Measurements from ENCODE around the gene NPC1L1.

Gene NPC1L1

GRCh38 chr7:44537442-44537841 is 3.7 kb downstream of the NPC1L1 start:
- DNase-seq, result no peak

GRCh38 chr7:44536090-44536489 is 5.0 kb downstream of the NPC1L1 start:
- DNase-seq, result no peak

GRCh38 chr7:44535348-44536064 is 5.6 kb downstream of the NPC1L1 start:
- no peak for DNase-seq

- peak; percentile 35 for DNase-seq
These were observed 6.6 kb downstream of the NPC1L1 start for GRCh38 chr7:44534501-44534900.

GRCh38 chr7:44534087-44534486 is 7.0 kb downstream of the NPC1L1 start:
- no peak for DNase-seq

- no peak for DNase-seq
These were observed 7.7 kb downstream of the NPC1L1 start for GRCh38 chr7:44533301-44534055.

DNA sequence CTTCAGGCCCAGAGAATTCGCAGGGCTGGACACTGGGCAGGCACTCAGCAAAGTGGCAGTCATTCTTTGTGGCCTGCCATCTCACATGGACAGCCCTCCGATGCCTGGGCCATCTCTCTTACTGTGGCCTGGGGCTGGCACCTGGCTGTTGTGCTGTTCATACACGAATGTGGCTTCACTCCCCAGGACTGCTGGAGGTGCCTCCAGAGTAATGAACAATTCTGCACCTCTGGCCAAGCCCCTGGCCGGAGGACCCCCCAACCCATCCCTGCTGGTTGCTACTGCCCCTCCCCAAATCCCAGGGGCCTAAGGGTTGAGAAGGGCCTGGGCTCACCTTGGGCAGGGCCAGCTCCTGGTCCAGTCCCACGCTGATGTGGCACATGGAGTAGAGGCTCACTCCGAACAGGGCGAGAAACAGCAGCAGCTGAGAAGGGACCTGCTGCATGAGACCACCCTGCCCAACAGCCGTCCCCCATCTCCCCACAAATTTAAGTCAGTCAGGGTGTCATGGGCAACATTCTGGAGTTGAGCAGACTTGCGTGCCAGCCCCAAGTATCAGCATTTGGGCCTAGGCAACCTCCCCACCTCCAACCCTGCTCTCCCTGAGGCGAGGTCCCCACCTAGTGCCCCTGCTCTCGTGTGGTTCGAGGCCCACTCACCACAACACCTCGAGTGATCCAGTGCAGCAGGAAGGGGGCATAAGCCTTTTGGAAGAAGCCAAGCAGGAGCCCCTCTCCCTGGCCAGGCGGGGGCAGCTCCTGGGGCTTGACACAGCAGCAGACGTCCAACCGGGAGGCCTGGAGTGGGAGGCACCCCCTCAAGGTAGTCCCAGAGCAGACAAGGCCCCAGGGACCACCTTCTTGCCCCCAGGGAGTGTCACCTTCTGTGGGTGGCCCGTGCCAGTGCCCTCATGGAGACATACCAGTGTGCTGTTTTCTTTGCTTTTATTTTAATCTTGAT is 9.4 kb downstream of the NPC1L1 start:
- no peak for DNase-seq

DNA sequence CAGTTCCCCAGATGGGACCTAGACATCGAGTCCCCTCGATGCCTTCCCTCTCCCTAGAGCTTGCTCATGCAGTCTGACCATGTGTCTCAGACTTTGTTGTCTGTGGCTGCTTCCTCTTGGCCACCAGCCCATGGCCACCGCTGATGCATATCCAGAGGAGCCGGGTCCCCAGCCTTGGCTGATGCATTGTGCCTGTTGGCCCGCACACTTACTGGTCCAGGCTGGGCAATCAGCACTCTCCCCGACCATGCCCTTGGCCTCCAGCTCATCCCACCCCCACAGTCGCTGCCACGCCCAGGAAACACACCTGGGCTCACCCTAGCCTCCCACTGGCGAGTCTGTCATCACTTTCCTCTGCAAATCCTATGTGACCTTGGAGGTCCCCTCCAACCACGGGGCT is 10.1 kb downstream of the NPC1L1 start:
- DNase-seq, result no peak

DNA sequence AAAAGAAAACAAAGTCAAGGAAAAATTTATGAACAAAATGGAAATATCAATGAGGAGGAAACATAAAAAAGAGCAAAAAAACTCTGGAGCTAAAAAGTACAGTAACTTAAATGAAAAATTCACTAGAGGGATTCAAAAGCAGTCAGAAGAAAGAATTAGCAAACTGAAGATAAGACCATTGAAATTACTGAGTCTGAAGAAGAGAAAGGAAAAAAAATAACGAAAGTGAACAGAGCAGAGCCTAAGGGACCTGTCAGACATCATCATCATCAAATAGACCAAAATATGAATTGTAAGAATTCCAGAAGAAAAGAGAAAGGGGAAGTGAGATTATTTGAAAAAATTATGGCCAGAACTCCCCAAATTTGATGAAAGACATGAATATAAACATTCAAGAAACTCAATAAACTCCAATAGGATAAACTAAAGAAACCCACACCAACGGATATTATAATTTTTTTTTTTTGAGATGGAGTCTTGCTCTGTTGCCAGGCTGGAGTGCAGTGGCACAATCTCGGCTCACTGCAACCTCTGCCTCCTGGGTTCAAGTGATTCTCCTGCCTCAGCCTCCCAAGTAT is 16.2 kb downstream of the NPC1L1 start:
- DNase-seq, result no peak

GRCh38 chr7:44522315-44522714 is 18.8 kb downstream of the NPC1L1 start:
- no peak for DNase-seq

GRCh38 chr7:44521347-44522095 is 19.6 kb downstream of the NPC1L1 start:
- DNase-seq, result no peak

- DNase-seq, result no peak
These were observed 20.6 kb downstream of the NPC1L1 start for GRCh38 chr7:44520574-44520973.

DNA sequence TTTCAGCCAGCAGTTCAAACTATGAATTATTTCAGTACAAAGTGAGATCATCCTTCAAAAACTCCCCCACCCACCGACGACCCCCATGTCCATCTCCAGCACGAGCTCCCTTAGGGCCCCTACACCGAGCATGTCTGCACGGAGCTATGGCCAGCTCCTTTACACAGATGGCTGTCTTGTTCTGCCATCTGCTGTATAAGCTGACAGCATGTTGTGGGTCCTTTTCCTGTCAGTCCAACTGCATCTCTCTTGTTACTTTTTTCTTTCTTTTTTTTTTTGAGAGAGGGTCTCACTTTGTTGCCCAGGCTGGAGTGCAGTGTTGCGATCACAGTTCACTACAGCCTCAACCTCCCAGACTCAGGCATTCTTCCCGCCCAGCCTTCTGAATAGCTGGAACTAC is 21.6 kb downstream of the NPC1L1 start:
- no peak for DNase-seq

DNA sequence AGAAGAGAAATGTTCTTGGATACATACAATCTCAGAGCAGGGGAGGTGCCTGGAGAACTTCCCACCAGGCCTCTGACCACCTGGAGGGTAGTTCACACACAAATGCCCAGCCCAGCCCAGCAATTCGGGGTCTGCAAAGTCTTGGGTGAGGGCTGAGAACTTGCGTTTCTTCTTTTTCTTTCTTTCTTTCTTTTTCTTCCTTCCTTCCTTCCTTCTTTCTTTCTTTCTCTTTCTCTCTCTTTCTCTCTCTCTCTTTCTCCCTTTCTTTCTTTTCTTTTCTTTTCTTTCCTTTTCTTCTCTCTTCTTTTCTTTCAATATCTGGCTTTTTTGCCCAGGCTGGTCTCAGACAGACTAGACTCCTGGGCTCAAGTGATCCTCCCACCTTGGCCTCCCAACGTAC is 22.4 kb downstream of the NPC1L1 start:
- no peak for DNase-seq

DNA sequence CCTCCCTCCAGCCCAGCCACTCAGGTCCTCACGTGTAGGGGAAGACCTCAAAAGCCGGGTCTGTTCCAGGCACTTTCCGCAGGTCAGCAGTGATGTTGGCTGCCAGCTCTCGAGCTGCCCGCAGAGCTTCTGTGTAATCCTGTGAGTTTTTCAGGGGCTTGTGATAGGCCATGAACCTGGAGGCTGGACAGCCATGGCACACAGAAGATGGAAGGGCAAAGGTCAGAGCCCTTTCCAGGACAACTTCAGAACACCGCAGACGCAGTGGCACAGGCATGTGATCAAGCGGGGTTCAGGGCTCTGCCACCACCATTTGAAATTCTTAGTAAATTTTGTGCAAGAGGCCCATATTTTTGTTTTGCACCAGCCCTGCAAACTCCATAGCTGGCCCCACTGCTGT is 24.0 kb downstream of the NPC1L1 start:
- no peak for DNase-seq

DNA sequence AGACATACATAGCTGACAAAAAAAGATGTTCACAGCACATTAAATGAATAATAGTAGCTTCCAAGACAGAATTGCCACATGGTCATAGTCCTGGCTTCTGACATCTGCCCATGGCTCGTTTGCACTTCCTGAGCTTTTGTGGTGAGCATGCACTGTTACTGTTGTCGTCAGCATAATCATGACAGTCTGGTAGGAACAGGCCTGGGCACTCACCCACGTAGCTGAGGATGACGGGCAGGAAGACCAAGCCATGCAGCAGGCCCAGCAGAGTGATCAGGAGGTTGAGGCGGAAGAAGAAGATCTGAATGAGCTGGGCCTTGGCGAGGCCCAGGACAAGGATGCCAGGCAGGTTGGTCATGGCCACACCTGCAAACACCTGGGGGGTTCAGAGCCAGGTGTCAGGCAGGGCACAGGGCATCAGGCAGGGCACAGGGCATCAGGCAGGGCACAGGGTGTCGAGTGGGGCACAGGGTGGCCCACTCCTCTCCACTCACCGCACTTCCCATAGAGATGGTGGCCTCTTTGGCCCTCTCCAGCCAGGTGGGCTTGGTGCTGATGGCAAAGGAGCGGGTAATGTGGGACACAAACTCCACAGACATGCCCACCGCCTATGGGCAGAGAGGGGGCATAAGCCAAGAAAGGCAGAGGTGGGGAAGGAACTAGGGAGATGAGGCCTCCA is 25.4 kb downstream of the NPC1L1 start:
- no peak for DNase-seq

DNA sequence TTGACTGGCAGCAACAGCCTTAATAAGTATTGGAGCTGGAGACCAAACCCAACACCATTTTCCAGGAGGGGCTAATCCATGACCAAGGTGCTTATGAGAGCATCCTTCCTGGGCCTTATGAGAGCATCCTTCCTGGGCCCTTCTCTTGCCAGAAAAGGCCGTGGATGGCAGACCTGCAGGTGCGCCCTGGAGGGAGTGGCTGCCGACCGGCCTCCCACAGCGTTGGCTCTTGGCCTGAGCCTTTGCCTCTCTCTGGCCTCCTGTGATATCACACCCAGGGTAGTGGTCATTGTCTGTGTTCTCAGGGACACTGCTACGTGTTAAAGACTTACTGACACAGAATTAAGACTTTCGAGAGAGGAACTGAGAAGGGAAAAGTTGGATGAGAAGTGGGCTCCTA is 28.4 kb downstream of the NPC1L1 start:
- DNase-seq, result no peak

- DNase-seq, result no peak
These were observed 29.2 kb downstream of the NPC1L1 start for GRCh38 chr7:44511863-44512468.

DNA sequence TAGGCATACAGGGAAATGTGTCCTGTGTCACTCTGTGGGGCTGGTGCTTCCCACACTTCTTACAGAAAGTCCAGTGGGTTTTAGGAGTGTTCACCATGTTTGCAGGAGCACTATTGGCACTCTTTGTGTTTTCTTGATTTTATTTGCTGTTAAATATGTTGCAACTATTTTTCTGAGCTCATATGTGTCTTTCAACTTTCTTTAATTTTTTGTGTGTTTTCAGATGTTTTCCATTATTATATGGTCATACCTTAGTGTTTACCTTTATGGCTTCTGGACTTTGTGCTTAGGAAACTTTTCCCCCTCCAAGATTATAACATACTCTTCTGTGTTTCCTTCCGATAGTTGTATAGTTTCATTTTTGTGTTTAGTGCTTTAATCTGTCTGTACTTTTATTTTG is 29.9 kb downstream of the NPC1L1 start:
- no peak for DNase-seq

DNA sequence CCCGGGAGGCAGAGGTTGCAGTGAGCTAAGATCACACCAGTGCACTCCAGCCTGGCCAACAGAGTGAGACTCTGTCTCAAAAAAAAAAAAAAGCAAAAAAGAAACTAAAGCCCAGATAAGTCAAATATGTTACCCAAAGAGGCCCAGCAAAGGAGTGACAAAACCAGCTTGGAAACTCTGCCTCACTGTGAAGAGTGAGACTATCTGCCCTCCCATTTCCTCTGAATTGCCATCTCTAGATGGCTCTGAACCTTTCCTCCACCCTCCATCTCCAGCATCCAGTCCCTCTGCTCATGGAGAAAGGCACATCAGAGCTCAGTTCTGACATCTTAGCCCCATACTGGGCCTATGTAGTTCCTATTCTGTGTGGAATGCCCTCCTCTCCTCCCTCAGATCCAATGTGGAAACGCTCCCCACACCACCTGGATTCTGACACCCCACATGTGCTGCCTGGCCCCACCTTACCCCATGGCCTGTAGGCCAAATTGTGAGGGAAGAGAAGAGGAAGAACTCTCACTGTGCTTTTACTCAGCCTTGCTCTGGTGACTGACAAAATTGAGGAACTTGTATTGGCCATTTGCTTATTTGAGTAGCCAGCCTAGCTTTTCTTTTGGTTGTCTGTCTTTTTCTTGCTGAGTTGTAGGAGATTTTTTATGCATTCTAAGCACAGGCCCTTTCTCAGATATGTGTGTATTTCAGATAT is 32.7 kb downstream of the NPC1L1 start:
- no peak for DNase-seq

Measured in activated CD8-positive, alpha-beta memory T cell treated with anti-CD3 and anti-CD28 coated beads, Interleukin-2, amount 50 U/mL, for 4 hours (primary cell).